H1 (cell line): ENCODE results near the gene SPOCK1. TPM values are rescaled to one million over a fixed set of nuclear protein-coding genes. Genes with fewer than 3 reads are reported as not detected.

Experiments used
- CTCF ChIA-PET: fragments of 300-600 bp; sonication (Branson Sonifier 250); formaldehyde crosslinking; loops from one replicate; lab custom pipeline; 2021; ENCODE audit not compliant: partially characterized antibody; lab: Charles Lee
- POLR2A ChIA-PET: fragments of 300-600 bp; sonication (Branson Sonifier 250); formaldehyde crosslinking; loops from one replicate; lab custom pipeline; 2021; ENCODE audit warnings: inconsistent platforms; ENCODE audit not compliant: partially characterized antibody; lab: Charles Lee
- DNase-seq, 2 experiments: peaks; one replicate each; pipeline versions ENCODE4 v3.0.0 to v3.0.0-alpha.2; 2010 to 2022; ENCODE audit warnings: low spot score in 2 of 2, low read depth in 1 of 2, mixed read lengths in 1 of 2
- FAIRE-seq: peaks from 2 replicates; lab custom pipeline; 2011; peaks lifted over from hg19 to GRCh38; lab: Jason Lieb, UNC
- H2AFZ ChIP-seq: 2 replicates; pipeline ENCODE4 v1.8.1; 2012; ENCODE audit warnings: low read length, inconsistent platforms
- H2AK5ac ChIP-seq: 2 replicates; pipeline ENCODE4 v1.6.1; 2013; ENCODE audit warnings: low read depth, low read length
- H2BK120ac ChIP-seq: replicated peaks from 2 replicates; pipeline ENCODE3; 2013; ENCODE audit warnings: low read depth, low read length, inconsistent platforms
- H2BK12ac ChIP-seq: 2 replicates; pipeline ENCODE4 v1.6.1; 2013; ENCODE audit warnings: low read depth, low read length
- H2BK15ac ChIP-seq: 2 replicates; pipeline ENCODE4 v1.6.1; 2013; ENCODE audit warnings: low read length
- H2BK20ac ChIP-seq: 2 replicates; pipeline ENCODE4 v1.6.1; 2013; ENCODE audit warnings: low read length
- H2BK5ac ChIP-seq: 2 replicates; pipeline ENCODE4 v1.6.1; 2013; ENCODE audit warnings: low read depth, low read length
- H3K14ac ChIP-seq: 2 replicates; pipeline ENCODE4 v1.6.1; 2013; ENCODE audit warnings: inconsistent platforms; ENCODE audit not compliant: insufficient read length
- H3K18ac ChIP-seq: 2 replicates; pipeline ENCODE4 v1.6.1; 2013; ENCODE audit warnings: low read length; ENCODE audit errors: extremely low read depth
- H3K23ac ChIP-seq: 2 replicates; pipeline ENCODE4 v1.6.1; 2013; ENCODE audit warnings: inconsistent platforms; ENCODE audit not compliant: insufficient read length
- H3K23me2 ChIP-seq: 2 replicates; pipeline ENCODE4 v1.6.1; 2013; ENCODE audit warnings: low read depth, low read length
- H3K27ac ChIP-seq: 2 replicates; pipeline ENCODE4 v1.6.1; 2011; ENCODE audit warnings: low read depth, low read length, inconsistent platforms
- H3K27me3 ChIP-seq, 4 experiments: replicated peaks in 1 of 4; 1 replicate in 1 of 4; 2 replicates in 3 of 4; pipeline versions ENCODE4 v1.6.1 to v1.8.1; 2011 to 2013; ENCODE audit warnings: low read length in 3 of 4, mild to moderate bottlenecking in 3 of 4, inconsistent platforms in 2 of 4, mixed read lengths in 2 of 4, moderate library complexity in 1 of 4; ENCODE audit not compliant: control insufficient read depth in 3 of 4, insufficient read depth in 3 of 4; ENCODE audit errors: extremely low read depth in 1 of 4
- H3K36me3 ChIP-seq, 4 experiments: 2 replicates each; pipeline versions ENCODE4 v1.6.1 to v1.8.1; 2011 to 2013; ENCODE audit warnings: mild to moderate bottlenecking in 4 of 4, low read length in 3 of 4, moderate library complexity in 2 of 4, control low read depth in 1 of 4, inconsistent platforms in 1 of 4; ENCODE audit not compliant: insufficient read depth in 4 of 4, control insufficient read depth in 2 of 4
- H3K4ac ChIP-seq: replicated peaks from 2 replicates; pipeline ENCODE3; 2013; ENCODE audit warnings: low read length, low read depth, mixed read lengths, inconsistent platforms; ENCODE audit not compliant: insufficient read length
- H3K4me1 ChIP-seq, 4 experiments: replicated peaks in 1 of 4; 1 replicate in 1 of 4; 2 replicates in 3 of 4; pipeline versions ENCODE4 v1.6.1 to v1.8.1; 2011 to 2013; ENCODE audit warnings: low read length in 3 of 4, inconsistent platforms in 2 of 4, mixed read lengths in 1 of 4; ENCODE audit not compliant: insufficient read depth in 4 of 4, control insufficient read depth in 3 of 4
- H3K4me2 ChIP-seq, 2 experiments: 2 replicates each; pipeline versions ENCODE4 v1.6.1 to v1.8.1; 2011 to 2013; ENCODE audit warnings: low read depth in 2 of 2, low read length in 2 of 2, control low read depth in 1 of 2, inconsistent platforms in 1 of 2, mild to moderate bottlenecking in 1 of 2; ENCODE audit not compliant: insufficient read depth in 1 of 2
- H3K4me3 ChIP-seq, 4 experiments: fragments of 200-600, 300-600 bp in 1 of 4; sonication (generic), shearing (Covaris generic), sonication (Bioruptor Twin) in 1 of 4; 2 replicates each; pipeline versions ENCODE4 v1.5.1 to v1.8.1; 2011 to 2016; ENCODE audit warnings: low read length in 4 of 4, low read depth in 3 of 4, control low read depth in 2 of 4, inconsistent platforms in 2 of 4, mild to moderate bottlenecking in 2 of 4, mixed read lengths in 1 of 4, moderate library complexity in 1 of 4; ENCODE audit not compliant: insufficient read depth in 2 of 4; ENCODE audit errors: extremely low read depth in 1 of 4
- H3K56ac ChIP-seq: replicated peaks from 2 replicates; pipeline ENCODE3; 2013; ENCODE audit warnings: low read depth, mild to moderate bottlenecking, mixed read lengths, low read length, inconsistent platforms; ENCODE audit not compliant: insufficient read length
- H3K79me1 ChIP-seq: 2 replicates; pipeline ENCODE4 v1.6.1; 2013; ENCODE audit warnings: low read depth, low read length, control low read depth
- H3K79me2 ChIP-seq, 2 experiments: 2 replicates each; pipeline versions ENCODE4 v1.6.1 to v1.8.1; 2012 to 2013; ENCODE audit warnings: low read length in 2 of 2, mild to moderate bottlenecking in 2 of 2, inconsistent platforms in 1 of 2; ENCODE audit not compliant: insufficient read depth in 2 of 2, control insufficient read depth in 1 of 2
- H3K9ac ChIP-seq, 4 experiments: replicated peaks in 1 of 4; 1 replicate in 1 of 4; 2 replicates in 3 of 4; pipeline versions ENCODE4 v1.6.1 to v1.8.1; 2011 to 2013; ENCODE audit warnings: low read depth in 3 of 4, low read length in 3 of 4, control low read depth in 2 of 4, mild to moderate bottlenecking in 2 of 4, moderate library complexity in 2 of 4, inconsistent platforms in 1 of 4; ENCODE audit errors: extremely low read depth in 1 of 4
- H3K9me3 ChIP-seq, 2 experiments: 2 replicates each; pipeline versions ENCODE4 v1.6.1 to v1.8.1; 2012 to 2013; ENCODE audit warnings: mild to moderate bottlenecking in 2 of 2, moderate library complexity in 2 of 2, control low read depth in 1 of 2, inconsistent platforms in 1 of 2, low read depth in 1 of 2, low read length in 1 of 2, mixed read lengths in 1 of 2; ENCODE audit not compliant: insufficient read depth in 2 of 2
- H4K20me1 ChIP-seq, 2 experiments: replicated peaks in 1 of 2; 2 replicates each; pipeline versions ENCODE3 to v1.8.1; 2011 to 2013; ENCODE audit warnings: inconsistent platforms in 2 of 2, low read length in 2 of 2, mild to moderate bottlenecking in 1 of 2; ENCODE audit not compliant: insufficient read depth in 2 of 2, control insufficient read depth in 1 of 2
- H4K5ac ChIP-seq: 2 replicates; pipeline ENCODE4 v1.6.1; 2013; ENCODE audit warnings: low read length, low read depth, mixed read lengths, inconsistent platforms; ENCODE audit not compliant: insufficient read length
- H4K8ac ChIP-seq: 2 replicates; pipeline ENCODE4 v1.8.0; 2013; ENCODE audit warnings: mild to moderate bottlenecking, moderate library complexity, low read length, inconsistent platforms; ENCODE audit not compliant: insufficient read depth; ENCODE audit errors: extremely low read depth
- H4K91ac ChIP-seq: replicated peaks from 2 replicates; pipeline ENCODE3; 2013; ENCODE audit warnings: low read length, mixed read lengths, inconsistent platforms; ENCODE audit not compliant: insufficient read length
- CTBP2 ChIP-seq: IDR thresholded peaks from 2 replicates; pipeline ENCODE4 v1.7.0; 2011; ENCODE audit warnings: borderline replicate concordance, mild to moderate bottlenecking, moderate library complexity, mixed read lengths, low read length; ENCODE audit not compliant: insufficient read depth, insufficient read length
- EP300 ChIP-seq, 2 experiments: IDR thresholded peaks; 1 replicate in 1 of 2; 2 replicates in 1 of 2; pipeline ENCODE4 v1.6.1; 2011 to 2012; ENCODE audit warnings: low read depth in 2 of 2, low read length in 2 of 2, mild to moderate bottlenecking in 2 of 2, borderline replicate concordance in 1 of 2, inconsistent platforms in 1 of 2, moderate library complexity in 1 of 2
- EZH2 ChIP-seq: fragments of 200-600 bp; sonication (generic); IDR thresholded peaks from 2 replicates; pipeline ENCODE4 v1.7.1; 2012; ENCODE audit warnings: low read depth, mild to moderate bottlenecking, moderate library complexity, low read length, inconsistent platforms; ENCODE audit not compliant: severe bottlenecking
- GABPA ChIP-seq: IDR thresholded peaks from 2 replicates; pipeline ENCODE4 v1.6.1; 2011; ENCODE audit warnings: mild to moderate bottlenecking, low read length, moderate library complexity, borderline replicate concordance; ENCODE audit not compliant: insufficient read depth
- HDAC2 ChIP-seq, 2 experiments: fragments of 300-600 bp in 1 of 2; sonication (generic) in 1 of 2; IDR thresholded peaks; 2 replicates each; pipeline ENCODE4 v1.6.1; 2011 to 2012; ENCODE audit warnings: low read depth in 2 of 2, low read length in 2 of 2, mild to moderate bottlenecking in 2 of 2, moderate library complexity in 2 of 2, borderline replicate concordance in 1 of 2, inconsistent platforms in 1 of 2
- NANOG ChIP-seq: IDR thresholded peaks from 2 replicates; pipeline ENCODE4 v1.6.1; 2011; ENCODE audit warnings: low read length, low read depth, mild to moderate bottlenecking, inconsistent platforms; ENCODE audit not compliant: insufficient read depth, poor library complexity, severe bottlenecking
- NRF1 ChIP-seq: IDR thresholded peaks from 2 replicates; pipeline ENCODE4 v1.6.1; 2011; ENCODE audit warnings: mild to moderate bottlenecking, low read depth, low read length, improper control_type of control experiment
- POLR2AphosphoS5 ChIP-seq: IDR thresholded peaks from 2 replicates; pipeline ENCODE4 v1.6.1; 2011; ENCODE audit warnings: low read depth, low read length
- SAP30 ChIP-seq: fragments of 300-600 bp; sonication (generic); IDR thresholded peaks from 2 replicates; pipeline ENCODE4 v1.7.1; 2012; ENCODE audit warnings: low read length, moderate library complexity, mild to moderate bottlenecking, inconsistent platforms; ENCODE audit not compliant: insufficient read depth, insufficient replicate concordance
- SIN3A ChIP-seq, 2 experiments: IDR thresholded peaks in 1 of 2; conservative IDR thresholded peaks in 1 of 2; 2 replicates each; pipeline ENCODE4 v1.6.1; 2011 to 2012; ENCODE audit warnings: low read length in 2 of 2, improper control_type of control experiment in 1 of 2, low read depth in 1 of 2, mild to moderate bottlenecking in 1 of 2
- TCF12 ChIP-seq: IDR thresholded peaks from 2 replicates; pipeline ENCODE4 v1.6.1; 2011; ENCODE audit warnings: low read depth, mild to moderate bottlenecking, low read length
- WGBS, 2 experiments: shearing (Covaris generic) in 1 of 2; methylation state at CpG; one replicate each; pipeline versions ENCODE4 v1.1.6 to v1.1.7; 2013 to 2015; ENCODE audit warnings: low lambda C conversion rate in 2 of 2, mixed read lengths in 2 of 2, inconsistent platforms in 1 of 2, low coverage in 1 of 2, missing lambda C conversion rate in 1 of 2; ENCODE audit not compliant: insufficient replicate concordance in 2 of 2, insufficient coverage in 1 of 2, insufficient read length in 1 of 2; ENCODE audit errors: extremely low coverage in 1 of 2, missing lambda C conversion rate in 1 of 2; 5-methylcytosine and 5-hydroxymethylcytosine counted together
- polyA plus RNA-seq, 7 experiments: library from polyadenylated mRNA; depleted of rRNA in 3 of 7; stranded (reverse) in 5 of 7; unstranded in 2 of 7; fragments of >200 nt in 5 of 7; fragments of 200-250 nt in 2 of 7; gene quantifications; 1 replicate in 5 of 7; 2 replicates in 1 of 7; 4 replicates in 1 of 7; pipeline versions ENCODE4 v1.2.1 to v1.2.3, GENCODE V29; 2011 to 2013; ENCODE audit warnings: missing spikeins in 2 of 7, mixed read lengths in 2 of 7
- total RNA-seq: library from RNA; stranded (reverse); fragmentation: NEBNext Ultra II Directional; extraction: Animal tissue kit (Norgen Biotek cat#: 25700); gene quantifications from 2 replicates; pipeline ENCODE4 v1.2.1, GENCODE V29; 2021

SPOCK1 gene
- total and polyA plus RNA-seq, 2 of the 8 experiments (the other 6 are each of a cell fraction or from before 2014, with no cell fraction given), result 6.9 to 18.1 TPM

- no peak overlapping the region for H2BK15ac ChIP-seq
- H2AFZ ChIP-seq, result no peak overlapping the region
- H3K4ac ChIP-seq, result no peak overlapping the region
- no peaks in the 10 kb centered on the region for H3K79me1 ChIP-seq
- no peak overlapping the region for H3K9ac ChIP-seq
- H3K4me2 ChIP-seq, result no peak overlapping the region
- no peak overlapping the region for H2BK20ac ChIP-seq
- no peak overlapping the region for H3K56ac ChIP-seq
- no peak overlapping the region for H3K23ac ChIP-seq
- no peak overlapping the region for H4K8ac ChIP-seq
- H4K20me1 ChIP-seq, result no peaks in the 10 kb centered on the region
- no peaks in the 10 kb centered on the region for H3K36me3 ChIP-seq
- no peaks in the 10 kb centered on the region for H3K27me3 ChIP-seq
- 90% methylated on average over 6 of the region's 6 CpGs; no CpG with 5 or more reads in 1 of the 2 experiments for WGBS, 2 experiments
- H4K5ac ChIP-seq, result no peak overlapping the region
- H3K27ac ChIP-seq, result no peak overlapping the region
- no peak for DNase-seq
- no peak overlapping the region; the same call in 1 of the 2 replicates for H2BK12ac ChIP-seq
- no peak overlapping the region for H2BK5ac ChIP-seq
- H3K9me3 ChIP-seq, result no peaks in the 10 kb centered on the region
- POLR2A ChIA-PET, result no interaction called here
- no peak overlapping the region for H3K4me3 ChIP-seq
- no peak overlapping the region for H2AK5ac ChIP-seq
- H3K79me2 ChIP-seq, result no peaks in the 10 kb centered on the region
- H3K18ac ChIP-seq, result no peak overlapping the region
- no peak overlapping the region for H3K14ac ChIP-seq
- no peaks in the 10 kb centered on the region for H3K23me2 ChIP-seq
- H2BK120ac ChIP-seq, result no peak overlapping the region
- no peak for FAIRE-seq
- H4K91ac ChIP-seq, result no peak overlapping the region
- H3K4me1 ChIP-seq, result peaks cover 0 to 6% (median 1%) of the 10 kb centered on the region in 4 experiments; a peak in 4 of 7 replicates
- CTCF ChIA-PET, result interaction anchor here (0.9 to 1.9 kb wide), 3 partner anchors 13 to 341 kb away, joined by 3 to 6 read pairs (median 3); no protein-coding TSS in a partner anchor
- TF ChIP-seq SIN3A (conservative IDR thresholded peaks at IDR 0.05 in 1 of 2, IDR thresholded peaks at IDR 0.05 in 1 of 2; ENCODE audit: low read depth in 1 of 2, low read length in 2 of 2) (no peak), GABPA (no peak), CTBP2 (no peak), EZH2 (no peak), POLR2AphosphoS5 (no peak), TCF12 (no peak), SAP30 (no peak), HDAC2 (IDR thresholded peaks at IDR 0.05; ENCODE audit: borderline replicate concordance in 1 of 2, low read depth in 2 of 2, low read length in 2 of 2) (no peak), NRF1 (no peak), NANOG (no peak), EP300 (IDR thresholded peaks at IDR 0.05; ENCODE audit: borderline replicate concordance in 1 of 2, low read depth in 2 of 2, low read length in 2 of 2) (no peak)
Measured at GRCh38 chr5:137206030-137206715, 293.0 kb downstream of the SPOCK1 start.
